CD4-positive, alpha-beta T cell treated with Interleukin-6 at 100 ng/mL for 8 hours (primary cell): ENCODE measurements around the gene COPZ2.
"Not testable (repeated sequence)": the region's sequence is repeated elsewhere in the genome, so short reads cannot be mapped to it uniquely, and the experiment has no call there.

ENCODE experiments used
- DNase-seq: peaks from one replicate; pipeline ENCODE4 v3.0.0-alpha.2; 2020; ENCODE audit warnings: mixed read lengths, low spot score

Gene COPZ2

DNA sequence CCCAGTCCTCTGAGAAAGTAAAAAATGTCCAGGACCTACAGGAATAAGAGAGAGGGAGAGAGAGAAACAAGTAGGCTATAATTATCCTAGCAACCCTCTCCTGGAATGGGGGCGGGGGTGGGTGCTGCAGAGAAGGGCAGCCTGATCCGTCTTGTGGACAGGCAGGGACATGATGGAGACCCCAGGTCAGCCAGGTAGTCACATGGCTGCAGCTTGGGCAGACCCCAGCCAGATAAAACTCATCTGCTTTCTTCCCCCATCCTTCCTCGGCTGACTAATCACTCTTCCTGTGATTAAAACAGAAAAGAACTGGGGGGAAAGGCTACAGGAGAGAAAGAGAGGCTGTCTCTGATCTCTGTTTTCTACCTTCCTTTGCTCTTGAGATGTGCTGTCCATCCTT lies 32.6 kb downstream of the COPZ2 start:
- DNase-seq: no peak

GRCh38 chr17:48003417-48004151 lies 34.0 kb downstream of the COPZ2 start:
- no peak for DNase-seq

- DNase-seq: no peak
These were observed 34.6 kb downstream of the COPZ2 start for GRCh38 chr17:48002916-48003416.

DNA sequence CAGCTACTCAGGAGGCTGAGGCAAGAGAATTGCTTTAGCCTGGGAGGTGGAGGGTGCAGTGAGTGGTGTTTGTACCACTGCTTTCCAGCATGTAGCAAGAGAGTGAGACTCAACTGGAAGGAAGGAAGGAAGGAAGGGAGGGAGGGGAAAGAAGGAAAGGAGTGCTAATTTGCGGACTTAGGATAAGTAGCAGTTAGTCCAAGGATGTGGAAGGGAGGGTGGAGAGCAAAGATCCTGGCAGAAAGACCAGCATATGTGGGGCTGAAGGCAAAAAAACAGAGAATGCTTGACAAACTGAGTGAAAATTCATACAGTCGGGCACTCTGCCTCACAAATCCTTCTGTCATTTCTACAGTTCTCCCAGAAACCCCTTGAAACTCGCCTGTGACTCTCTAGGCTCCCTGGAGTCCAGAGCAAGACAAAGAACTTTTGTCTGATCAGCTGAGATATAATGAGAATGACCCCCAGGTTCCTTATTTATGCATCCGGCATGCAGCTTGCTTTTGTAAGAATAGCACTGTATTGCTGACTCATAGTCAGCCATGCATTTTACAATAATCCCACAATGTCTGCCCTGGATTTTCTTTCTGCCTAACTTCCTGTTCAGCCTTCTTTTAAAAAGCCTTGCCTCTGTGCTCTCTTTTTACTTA lies 35.2 kb downstream of the COPZ2 start:
- no peak for DNase-seq

- DNase-seq: not testable (repeated sequence)
These were observed 35.9 kb downstream of the COPZ2 start for GRCh38 chr17:48001657-48002056.

DNA sequence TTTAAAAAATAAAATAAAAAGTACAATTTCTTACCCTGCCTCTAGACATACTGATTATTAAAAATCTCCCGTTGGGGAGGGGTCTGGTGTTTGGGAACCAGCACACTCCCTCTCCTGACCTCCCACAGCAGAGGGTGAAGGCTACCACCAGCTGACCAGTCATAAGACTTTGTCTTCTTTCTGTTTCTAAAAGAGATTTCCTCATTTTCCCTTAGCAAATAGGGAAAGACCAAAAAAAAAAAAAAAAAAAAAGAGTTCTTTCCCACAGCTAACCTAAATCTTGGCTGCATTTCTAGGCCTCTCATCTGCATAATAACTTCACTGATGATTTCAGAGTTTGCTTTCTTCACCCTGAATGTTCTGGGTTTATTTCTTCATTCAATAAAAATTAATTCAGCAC lies 36.4 kb downstream of the COPZ2 start:
- DNase-seq: no peak

GRCh38 chr17:47999582-47999981 lies 38.0 kb downstream of the COPZ2 start:
- no peak for DNase-seq

DNA sequence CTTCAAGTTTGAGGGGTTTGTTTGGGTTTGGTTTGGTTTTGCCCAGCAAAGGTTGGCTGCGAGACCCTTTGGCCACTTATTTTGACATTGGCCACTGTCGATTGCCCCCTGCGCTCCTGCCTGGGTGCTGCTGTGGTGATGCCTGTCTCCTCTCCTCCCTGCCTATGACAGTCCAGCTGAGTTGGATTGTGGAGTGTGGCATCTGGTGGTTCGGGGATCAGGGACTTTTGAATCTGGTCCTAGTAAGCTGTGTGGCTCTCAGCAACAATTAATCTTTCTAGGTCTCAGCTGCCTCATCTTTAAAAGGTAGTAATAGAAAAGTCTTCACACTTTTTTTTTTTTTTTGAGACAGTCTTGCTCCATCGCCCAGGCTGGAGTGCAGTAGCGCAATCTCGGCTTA lies 39.6 kb downstream of the COPZ2 start:
- DNase-seq: no peak

GRCh38 chr17:47997586-47997985 lies 40.0 kb downstream of the COPZ2 start:
- DNase-seq: no peak

GRCh38 chr17:47996201-47996600 lies 41.4 kb downstream of the COPZ2 start:
- DNase-seq: no peak

- DNase-seq: no peak
These were observed 42.2 kb downstream of the COPZ2 start for GRCh38 chr17:47995241-47995935.

GRCh38 chr17:47994724-47995123 lies 42.9 kb downstream of the COPZ2 start:
- no peak for DNase-seq

DNA sequence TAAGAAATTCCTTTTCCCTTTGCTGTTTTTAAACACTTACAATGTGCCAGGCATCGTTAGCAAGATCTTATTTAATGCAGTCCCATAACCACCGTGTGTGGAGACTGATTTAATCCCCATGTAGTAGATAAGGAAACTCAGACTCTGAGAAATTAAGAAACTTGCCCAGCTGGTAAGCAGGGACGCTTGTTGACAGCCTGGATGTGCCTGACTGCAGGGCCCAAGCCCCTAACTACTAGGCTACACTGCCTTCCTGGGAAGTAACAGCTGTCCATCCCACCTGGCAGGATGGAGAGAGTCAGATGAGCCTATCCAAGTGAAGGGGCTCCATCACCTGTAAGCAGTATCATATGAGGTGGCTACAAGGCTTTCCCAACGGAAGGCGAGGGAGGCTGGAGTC lies 43.6 kb downstream of the COPZ2 start:
- DNase-seq: no peak

DNA sequence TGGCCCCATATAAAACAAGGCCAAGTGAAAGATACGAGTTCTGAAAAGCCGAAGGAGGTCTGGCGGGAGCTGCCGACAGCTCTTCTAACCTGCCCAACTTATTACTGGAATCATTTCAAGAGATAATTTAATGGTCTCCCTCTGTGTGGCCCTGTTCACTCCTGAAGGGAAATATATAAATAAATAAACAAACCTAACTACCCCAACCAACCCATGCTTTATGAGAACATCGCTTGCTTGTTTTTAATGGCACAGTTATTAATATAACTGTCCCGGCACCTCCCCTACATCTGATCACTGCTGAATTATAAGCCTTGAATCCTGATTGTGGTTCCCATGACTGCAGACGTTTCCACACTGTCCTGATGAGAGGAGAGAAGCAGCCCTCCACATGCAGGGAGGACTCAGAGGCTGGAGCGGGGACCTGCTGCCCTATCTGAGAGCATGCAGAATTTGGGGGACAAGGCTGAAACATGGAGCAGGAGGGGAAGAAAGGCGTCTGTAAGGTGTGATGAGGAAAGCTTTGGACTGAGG lies 44.5 kb downstream of the COPZ2 start:
- no peak for DNase-seq

- DNase-seq: no peak
These were observed 45.4 kb downstream of the COPZ2 start for GRCh38 chr17:47992216-47992615.

DNA sequence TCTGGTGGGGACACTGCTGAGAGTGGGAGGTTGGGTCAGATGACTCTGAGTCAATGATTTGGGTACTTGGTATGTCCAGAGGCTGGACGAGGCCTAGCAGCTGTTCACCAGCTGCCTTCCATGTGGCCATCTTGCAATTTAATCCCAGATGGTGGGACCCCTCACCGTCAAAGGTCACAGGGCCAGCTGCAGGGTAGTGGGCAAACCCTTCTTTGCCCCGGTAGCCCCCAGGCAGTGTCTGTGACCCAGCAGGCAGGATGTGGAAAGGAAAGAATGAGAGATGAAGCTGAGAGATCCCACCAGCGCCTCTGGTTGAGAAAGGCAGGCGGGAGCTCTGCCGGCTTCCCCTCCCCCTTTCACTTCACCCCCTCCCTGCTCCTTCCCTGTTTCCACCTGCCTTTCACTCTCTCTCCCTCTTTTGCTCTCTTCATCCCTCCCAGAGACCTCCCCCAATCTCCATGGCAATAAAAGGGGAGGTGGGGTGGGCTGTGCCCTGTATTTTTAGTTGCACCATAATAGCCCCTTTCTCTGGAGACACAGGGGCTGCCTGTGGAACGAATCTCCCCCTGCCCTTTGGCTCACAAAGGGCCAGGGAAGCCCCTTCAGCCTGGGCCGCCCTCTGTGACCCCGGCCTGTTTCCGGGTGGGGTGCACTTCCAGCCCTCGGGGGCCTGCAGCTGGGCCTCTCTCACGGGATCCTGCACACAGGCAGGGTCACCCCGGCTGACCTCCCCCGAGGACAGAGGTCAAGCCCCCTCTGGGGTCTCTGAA lies 46.5 kb downstream of the COPZ2 start:
- no peak for DNase-seq

DNA sequence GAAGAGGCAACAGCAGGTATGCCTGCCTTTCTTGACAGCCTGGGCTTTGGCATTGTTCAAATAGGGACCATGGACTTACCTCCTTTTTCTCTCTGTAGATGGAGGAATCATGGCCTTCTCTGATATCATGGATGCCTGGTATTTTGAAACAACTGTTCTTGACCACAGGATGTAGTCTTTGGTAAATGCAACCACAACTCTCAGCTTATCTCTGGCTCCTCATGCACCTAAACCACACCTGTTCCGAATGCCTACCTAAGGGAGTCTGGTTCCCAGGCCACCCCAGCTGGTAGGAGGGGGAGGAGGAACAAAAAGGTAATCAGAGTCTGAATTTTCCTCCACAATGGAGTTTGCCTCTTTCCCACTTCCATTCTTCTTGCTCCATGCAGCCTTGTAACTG lies 47.9 kb downstream of the COPZ2 start:
- no peak for DNase-seq

DNA sequence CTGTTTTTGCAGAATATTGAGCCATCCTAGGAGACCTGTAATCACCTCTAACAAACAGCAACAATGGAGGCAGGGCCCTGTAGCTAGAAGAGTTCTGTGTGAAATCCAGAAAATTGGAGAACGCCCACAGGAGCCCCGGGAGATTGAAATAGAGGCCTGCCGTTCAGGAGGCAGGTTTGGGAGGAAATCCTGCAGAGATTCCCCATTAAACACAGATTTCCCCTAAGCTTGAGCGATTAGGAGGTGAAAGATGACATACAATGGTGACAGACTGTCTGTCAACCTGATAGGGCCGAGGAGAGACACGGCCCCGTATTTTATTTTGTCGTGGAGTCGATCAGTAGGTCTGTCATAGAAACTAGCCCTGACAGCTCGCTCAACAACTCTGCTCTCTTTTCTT lies 48.4 kb downstream of the COPZ2 start:
- no peak for DNase-seq

DNA sequence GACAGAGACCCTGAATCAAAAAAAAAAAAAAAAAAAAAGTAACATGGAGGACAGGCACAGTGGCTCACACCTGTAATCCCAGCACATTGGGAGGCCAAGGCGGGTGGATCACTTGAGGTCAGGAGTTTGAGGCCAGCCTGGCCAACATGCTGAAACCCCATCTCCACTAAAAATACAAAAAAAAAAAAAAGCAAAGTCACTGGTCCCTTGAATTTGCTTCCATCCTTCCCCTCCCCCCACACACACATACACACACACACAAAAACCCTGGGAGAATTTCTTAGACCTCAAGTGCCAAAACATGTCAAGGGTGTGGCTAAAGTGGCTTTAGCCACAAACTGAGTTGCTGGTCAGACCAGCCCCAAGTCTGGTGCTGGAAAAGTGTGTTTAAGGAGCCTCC lies 49.2 kb downstream of the COPZ2 start:
- DNase-seq: not testable (repeated sequence)

DNA sequence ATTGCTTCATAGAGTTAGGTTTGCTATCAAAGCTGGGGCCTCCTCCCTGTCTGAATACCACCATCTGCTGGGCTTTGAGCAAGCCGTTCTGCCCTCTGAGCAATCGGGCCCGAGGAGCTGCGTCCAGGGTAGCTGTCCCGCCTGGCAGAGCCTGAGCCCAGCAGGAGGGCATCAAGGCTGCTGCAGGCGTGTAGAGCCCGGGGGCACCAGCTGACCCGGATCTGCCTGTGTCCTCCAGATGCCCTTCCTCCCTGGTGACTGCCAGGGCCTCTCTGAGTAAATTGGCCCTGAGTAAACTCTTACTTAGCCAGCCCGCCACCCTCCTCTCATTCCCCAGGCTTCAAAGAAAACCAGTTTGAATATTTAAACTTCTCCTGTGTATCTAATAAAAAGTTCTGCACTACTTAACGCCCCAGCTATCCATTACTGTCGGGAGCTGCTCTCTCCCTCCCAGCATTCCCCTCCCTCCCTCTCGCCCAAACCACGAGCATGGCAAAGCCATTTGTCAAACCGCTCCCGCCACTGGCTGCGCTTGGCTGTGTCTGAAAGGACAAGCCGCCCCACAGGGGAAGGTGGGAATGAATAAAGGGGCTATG lies 50.3 kb downstream of the COPZ2 start:
- no peak for DNase-seq

DNA sequence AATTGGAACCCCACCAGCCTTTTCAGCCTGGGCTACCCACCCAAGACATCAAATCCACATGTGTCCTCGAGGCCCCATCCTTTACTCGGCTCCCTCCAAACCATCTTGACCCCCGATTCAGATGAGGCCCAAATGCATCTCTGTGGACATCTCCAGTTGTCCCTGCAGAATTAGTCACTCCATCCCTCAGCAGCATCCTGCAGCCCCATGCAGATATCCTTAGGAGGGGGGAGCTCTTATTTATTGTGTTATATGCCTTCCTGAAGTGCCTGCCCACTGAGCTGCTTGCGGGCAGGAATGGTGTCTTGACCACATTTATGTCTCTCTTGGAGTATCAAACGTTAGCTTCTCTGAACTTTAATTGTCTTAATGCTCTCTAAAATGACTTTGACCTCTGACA lies 51.1 kb downstream of the COPZ2 start:
- no peak for DNase-seq
